Measurements from ENCODE around the gene BTNL9.
A peak's percentile ranks its signal among the peaks of the same experiment; 100 is the strongest.
"Not testable (repeated sequence)": the region's sequence is repeated elsewhere in the genome, so short reads cannot be mapped to it uniquely, and the experiment has no call there.

Gene BTNL9

GRCh38 chr5:181104606-181105390, 64.7 kb downstream of the BTNL9 start:
- not testable (repeated sequence) for H3K27ac Mint-ChIP-seq; H3K9me3 Mint-ChIP-seq; H3K4me1 Mint-ChIP-seq (ENCODE audit: low read depth); H3K36me3 Mint-ChIP-seq (ENCODE audit: low read depth); DNase-seq (ENCODE audit: low spot score)
- peaks cover 37% of the 10 kb centered on the region for H3K27me3 Mint-ChIP-seq (ENCODE audit: low read depth)
- peak overlapping the region; percentile 69 for H3K4me3 Mint-ChIP-seq

GRCh38 chr5:181105391-181106025, 65.4 kb downstream of the BTNL9 start:
- peaks cover 4% of the 10 kb centered on the region for H3K4me1 Mint-ChIP-seq (ENCODE audit: low read depth)
- no peak overlapping the region for H3K4me3 Mint-ChIP-seq
- no peaks in the 10 kb centered on the region for H3K9me3 Mint-ChIP-seq
- peaks cover 32% of the 10 kb centered on the region for H3K27me3 Mint-ChIP-seq (ENCODE audit: low read depth)
- no peak overlapping the region for H3K27ac Mint-ChIP-seq
- H3K36me3 Mint-ChIP-seq (ENCODE audit: low read depth), result no peaks in the 10 kb centered on the region
- no peak for DNase-seq (ENCODE audit: low spot score)

- no peak overlapping the region for H3K4me3 Mint-ChIP-seq
- no peaks in the 10 kb centered on the region for H3K36me3 Mint-ChIP-seq (ENCODE audit: low read depth)
- H3K4me1 Mint-ChIP-seq (ENCODE audit: low read depth), result peaks cover 4% of the 10 kb centered on the region
- no peaks in the 10 kb centered on the region for H3K9me3 Mint-ChIP-seq
- peaks cover 38% of the 10 kb centered on the region for H3K27me3 Mint-ChIP-seq (ENCODE audit: low read depth)
- no peak for DNase-seq (ENCODE audit: low spot score)
- H3K27ac Mint-ChIP-seq, result no peak overlapping the region
Measured at GRCh38 chr5:181107699-181108098, 67.6 kb downstream of the BTNL9 start.

GRCh38 chr5:181108578-181109165, 68.6 kb downstream of the BTNL9 start:
- Mint-ChIP-seq H3K27ac (no peak overlapping the region), H3K4me3 (no peak overlapping the region), H3K36me3 (ENCODE audit: low read depth) (no peaks in the 10 kb centered on the region), H3K27me3 (ENCODE audit: low read depth) (peaks cover 37% of the 10 kb centered on the region), H3K4me1 (ENCODE audit: low read depth) (peaks cover 4% of the 10 kb centered on the region), H3K9me3 (no peaks in the 10 kb centered on the region)
- no peak for DNase-seq (ENCODE audit: low spot score)

- no peaks in the 10 kb centered on the region for H3K9me3 Mint-ChIP-seq
- peaks cover 38% of the 10 kb centered on the region for H3K27me3 Mint-ChIP-seq (ENCODE audit: low read depth)
- no peak overlapping the region for H3K27ac Mint-ChIP-seq
- H3K4me1 Mint-ChIP-seq (ENCODE audit: low read depth), result no peaks in the 10 kb centered on the region
- H3K36me3 Mint-ChIP-seq (ENCODE audit: low read depth), result no peaks in the 10 kb centered on the region
- no peak for DNase-seq (ENCODE audit: low spot score)
- no peak overlapping the region for H3K4me3 Mint-ChIP-seq
Measured at GRCh38 chr5:181109489-181110013, 69.5 kb downstream of the BTNL9 start.

GRCh38 chr5:181111010-181111409, 70.9 kb downstream of the BTNL9 start:
- Mint-ChIP-seq H3K4me1 (ENCODE audit: low read depth) (peaks cover 5% of the 10 kb centered on the region), H3K9me3 (no peaks in the 10 kb centered on the region), H3K27ac (no peak overlapping the region), H3K36me3 (ENCODE audit: low read depth) (no peaks in the 10 kb centered on the region), H3K27me3 (ENCODE audit: low read depth) (peaks cover 41% of the 10 kb centered on the region), H3K4me3 (no peak overlapping the region)
- DNase-seq (ENCODE audit: low spot score), result no peak

Measured in T-helper 2 cell treated with Interferon-gamma antibody and Interleukin-4, amounts not matched to agents 5 μg/mL and 100 μg/mL, for 36 hours (primary cell).